ENCODE data around the gene RRH. TPM values are rescaled to one million over a fixed set of nuclear protein-coding genes. Genes with fewer than 3 reads are reported as not detected.
"Not testable (repeated sequence)": the region's sequence is repeated elsewhere in the genome, so short reads cannot be mapped to it uniquely, and the experiment has no call there.

RRH gene
- under 1 TPM; 0.45 to 0.79 (median 0.47) TPM for polyA plus RNA-seq (ENCODE audit: insufficient read length in 4 of 4)

GRCh38 chr4:109827672-109828071 lies at the start of gene RRH:
RRH (plus strand) TSS chr4:109827972; CDS start chr4:109828028, 56 bp downstream.
- no peak for DNase-seq (ENCODE audit: low read depth in 4 of 4, low spot score in 3 of 4)

GRCh38 chr4:109782092-109782491 lies 45.7 kb upstream of the RRH start:
- not testable (repeated sequence) for DNase-seq (ENCODE audit: low read depth in 4 of 4, low spot score in 3 of 4)

GRCh38 chr4:109786846-109787245 lies 40.9 kb upstream of the RRH start:
- no peak for DNase-seq (ENCODE audit: low read depth in 4 of 4, low spot score in 3 of 4)

GRCh38 chr4:109787807-109788206 lies 40.0 kb upstream of the RRH start:
- DNase-seq (ENCODE audit: low read depth in 4 of 4, low spot score in 3 of 4), result no peak

- no peak for DNase-seq (ENCODE audit: low read depth in 4 of 4, low spot score in 3 of 4)
Observed at GRCh38 chr4:109795059-109795458, 32.7 kb upstream of the RRH start.

GRCh38 chr4:109798866-109799265 lies 28.9 kb upstream of the RRH start:
- DNase-seq (ENCODE audit: low read depth in 4 of 4, low spot score in 3 of 4), result no peak

GRCh38 chr4:109801099-109801789 lies 26.5 kb upstream of the RRH start:
- no peak for DNase-seq (ENCODE audit: low read depth in 4 of 4, low spot score in 3 of 4)

- peak in 3 of 4 donors; percentile 51 to 65 (median 60) for DNase-seq (ENCODE audit: low read depth in 4 of 4, low spot score in 3 of 4)
Observed at GRCh38 chr4:109801895-109802319, 25.9 kb upstream of the RRH start, which contains the start of gene CFI. CFI (minus strand) TSS chr4:109801999; CDS start chr4:109801971, 28 bp downstream.

- no peak for DNase-seq (ENCODE audit: low read depth in 4 of 4, low spot score in 3 of 4)
Observed at GRCh38 chr4:109803924-109804571, 23.7 kb upstream of the RRH start.

GRCh38 chr4:109809655-109810054 lies 18.1 kb upstream of the RRH start:
- DNase-seq (ENCODE audit: low read depth in 4 of 4, low spot score in 3 of 4), result no peak

GRCh38 chr4:109810552-109811387 lies 17.0 kb upstream of the RRH start:
- no peak for DNase-seq (ENCODE audit: low read depth in 4 of 4, low spot score in 3 of 4)

- DNase-seq (ENCODE audit: low read depth in 4 of 4, low spot score in 3 of 4), result no peak
Observed at GRCh38 chr4:109811707-109812106, 16.1 kb upstream of the RRH start.

- peak; percentile 83 to 90 (median 90) for DNase-seq (ENCODE audit: low read depth in 4 of 4, low spot score in 3 of 4)
Observed at GRCh38 chr4:109815151-109816081, 12.4 kb upstream of the RRH start, which contains the start of gene GAR1. GAR1 (plus strand) TSS chr4:109815762; CDS start chr4:109816165, 403 bp downstream.

GRCh38 chr4:109816082-109816442 lies 11.7 kb upstream of the RRH start:
- no peak for DNase-seq (ENCODE audit: low read depth in 4 of 4, low spot score in 3 of 4)

GRCh38 chr4:109816894-109817293 lies 10.9 kb upstream of the RRH start:
- no peak for DNase-seq (ENCODE audit: low read depth in 4 of 4, low spot score in 3 of 4)

- DNase-seq (ENCODE audit: low read depth in 4 of 4, low spot score in 3 of 4), result no peak
Observed at GRCh38 chr4:109818268-109818667, 9.5 kb upstream of the RRH start.

- DNase-seq (ENCODE audit: low read depth in 4 of 4, low spot score in 3 of 4), result no peak
Observed at GRCh38 chr4:109820563-109820962, 7.2 kb upstream of the RRH start.

- no peak for DNase-seq (ENCODE audit: low read depth in 4 of 4, low spot score in 3 of 4)
Observed at GRCh38 chr4:109821185-109821584, 6.6 kb upstream of the RRH start.

- DNase-seq (ENCODE audit: low read depth in 4 of 4, low spot score in 3 of 4), result no peak
Observed at GRCh38 chr4:109826719-109827118, 1.1 kb upstream of the RRH start.

GRCh38 chr4:109833756-109834155 lies 6.0 kb downstream of the RRH start:
- no peak for DNase-seq (ENCODE audit: low read depth in 4 of 4, low spot score in 3 of 4)
